ENCODE measurements around the gene CRYZ.
A peak's percentile ranks its signal among the peaks of the same experiment; 100 is the strongest.
"Not testable (repeated sequence)": the region's sequence is repeated elsewhere in the genome, so short reads cannot be mapped to it uniquely, and the experiment has no call there.

The CRYZ gene

GRCh38 chr1:74732960-74733603 is at the start of gene CRYZ, which contains the start of gene TYW3:
CRYZ (minus strand) TSS chr1:74733050; CDS start chr1:74724821, 8,229 bp downstream.
TYW3 (plus strand) TSS chr1:74733152; CDS start chr1:74733245, 93 bp downstream.
- no peak for DNase-seq

- DNase-seq: no peak
Observed at GRCh38 chr1:74780594-74780993, 47.7 kb upstream of the CRYZ start.

GRCh38 chr1:74779750-74780149 is 46.9 kb upstream of the CRYZ start:
- no peak for DNase-seq

- DNase-seq: no peak
Observed at GRCh38 chr1:74777525-74777924, 44.7 kb upstream of the CRYZ start.

- no peak for DNase-seq
Observed at GRCh38 chr1:74775735-74776134, 42.9 kb upstream of the CRYZ start.

- no peak for DNase-seq
Observed at GRCh38 chr1:74773582-74773981, 40.7 kb upstream of the CRYZ start.

GRCh38 chr1:74772945-74773344 is 40.1 kb upstream of the CRYZ start:
- DNase-seq: no peak

GRCh38 chr1:74771913-74772515 is 39.2 kb upstream of the CRYZ start:
- DNase-seq: no peak

- DNase-seq: no peak
Observed at GRCh38 chr1:74767490-74767889, 34.6 kb upstream of the CRYZ start.

GRCh38 chr1:74766579-74766978 is 33.7 kb upstream of the CRYZ start:
- DNase-seq: no peak

- DNase-seq: no peak
Observed at GRCh38 chr1:74763807-74764206, 31.0 kb upstream of the CRYZ start.

- DNase-seq: not testable (repeated sequence)
Observed at GRCh38 chr1:74756650-74757049, 23.8 kb upstream of the CRYZ start.

- no peak for DNase-seq
Observed at GRCh38 chr1:74755475-74755874, 22.6 kb upstream of the CRYZ start.

- no peak for DNase-seq
Observed at GRCh38 chr1:74753104-74753503, 20.3 kb upstream of the CRYZ start.

- no peak for DNase-seq
Observed at GRCh38 chr1:74748960-74749359, 16.1 kb upstream of the CRYZ start.

- DNase-seq: not testable (repeated sequence)
Observed at GRCh38 chr1:74745247-74745646, 12.4 kb upstream of the CRYZ start.

GRCh38 chr1:74740307-74740980 is 7.6 kb upstream of the CRYZ start:
- DNase-seq: not testable (repeated sequence)

GRCh38 chr1:74737333-74737732 is 4.5 kb upstream of the CRYZ start:
- no peak for DNase-seq

GRCh38 chr1:74733604-74734484 is 994 bp upstream of the CRYZ start:
- DNase-seq: no peak

- DNase-seq: not testable (repeated sequence)
Observed at GRCh38 chr1:74732071-74732946, 541 bp downstream of the CRYZ start.

- peak; percentile 55 for DNase-seq
Observed at GRCh38 chr1:74731399-74732052, 1.3 kb downstream of the CRYZ start.

Data from islet precursor cell (in vitro differentiated cells).